T-helper 2 cell treated with Interferon-gamma antibody and Interleukin-4, amounts not matched to agents 5 μg/mL and 100 μg/mL, for 36 hours (primary cell): ENCODE measurements around the gene ZNHIT2.

Experiments
- DNase-seq: peaks from one replicate; pipeline ENCODE4 v3.0.0; 2021; ENCODE audit warnings: low spot score
- H3K27ac Mint-ChIP-seq: one replicate; pipeline ENCODE4 v1.8.0; 2021; ENCODE audit warnings: mild to moderate bottlenecking, mixed read lengths
- H3K27me3 Mint-ChIP-seq: one replicate; pipeline ENCODE4 v1.8.0; 2021; ENCODE audit warnings: low read depth, mixed read lengths
- H3K36me3 Mint-ChIP-seq: one replicate; pipeline ENCODE4 v1.8.0; 2021; ENCODE audit warnings: low read depth, mixed read lengths
- H3K4me1 Mint-ChIP-seq: one replicate; pipeline ENCODE4 v1.8.0; 2021; ENCODE audit warnings: low read depth, mixed read lengths
- H3K4me3 Mint-ChIP-seq: one replicate; pipeline ENCODE4 v1.8.0; 2022; ENCODE audit warnings: mild to moderate bottlenecking, moderate library complexity, mixed read lengths
- H3K9me3 Mint-ChIP-seq: one replicate; pipeline ENCODE4 v1.8.0; 2021; ENCODE audit warnings: mixed read lengths

Gene ZNHIT2

DNA sequence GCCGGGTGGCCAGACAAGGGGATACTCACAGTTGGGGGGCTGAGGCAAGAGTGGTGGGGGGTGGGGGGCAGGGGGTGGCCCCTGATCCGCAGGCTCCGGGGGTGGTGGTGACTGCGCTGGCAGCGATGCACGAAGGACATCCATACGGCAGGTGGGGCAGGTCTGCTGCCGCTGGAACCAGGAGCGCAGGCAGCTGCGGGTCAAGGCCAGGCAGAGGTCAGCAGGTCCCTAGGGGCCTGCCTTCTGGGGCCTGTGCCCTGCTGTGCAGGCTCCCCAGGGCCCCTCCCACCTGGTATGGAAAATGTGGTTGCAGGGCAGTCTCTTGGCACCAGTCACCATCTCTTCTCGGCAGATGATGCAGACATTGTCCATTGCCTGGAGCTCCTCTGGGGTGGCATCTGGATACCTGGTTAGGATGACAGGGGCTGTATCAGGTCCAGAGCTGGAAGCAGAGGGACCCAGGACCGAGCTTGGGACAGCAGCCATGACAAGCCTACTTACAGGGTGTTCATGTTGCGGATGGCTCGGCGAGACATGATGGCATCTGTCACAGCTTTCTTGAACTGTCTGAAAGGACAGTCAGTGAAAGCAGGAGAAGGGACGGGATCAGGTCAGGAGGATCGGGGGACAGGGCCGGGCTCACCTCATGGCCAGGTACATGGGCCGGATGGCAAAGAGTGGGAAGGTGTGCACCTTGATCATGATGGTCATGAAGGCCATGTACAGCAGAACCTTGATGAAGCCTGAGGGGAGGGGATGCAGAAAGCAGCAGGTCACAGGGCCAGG lies 13.3 kb upstream of the ZNHIT2 start:
- Mint-ChIP-seq H3K27ac (no peak overlapping the region), H3K9me3 (no peaks in the 10 kb centered on the region), H3K4me1 (peaks cover 12% of the 10 kb centered on the region), H3K4me3 (no peak overlapping the region), H3K27me3 (no peaks in the 10 kb centered on the region), H3K36me3 (peaks cover 36% of the 10 kb centered on the region)
- DNase-seq: no peak

DNA sequence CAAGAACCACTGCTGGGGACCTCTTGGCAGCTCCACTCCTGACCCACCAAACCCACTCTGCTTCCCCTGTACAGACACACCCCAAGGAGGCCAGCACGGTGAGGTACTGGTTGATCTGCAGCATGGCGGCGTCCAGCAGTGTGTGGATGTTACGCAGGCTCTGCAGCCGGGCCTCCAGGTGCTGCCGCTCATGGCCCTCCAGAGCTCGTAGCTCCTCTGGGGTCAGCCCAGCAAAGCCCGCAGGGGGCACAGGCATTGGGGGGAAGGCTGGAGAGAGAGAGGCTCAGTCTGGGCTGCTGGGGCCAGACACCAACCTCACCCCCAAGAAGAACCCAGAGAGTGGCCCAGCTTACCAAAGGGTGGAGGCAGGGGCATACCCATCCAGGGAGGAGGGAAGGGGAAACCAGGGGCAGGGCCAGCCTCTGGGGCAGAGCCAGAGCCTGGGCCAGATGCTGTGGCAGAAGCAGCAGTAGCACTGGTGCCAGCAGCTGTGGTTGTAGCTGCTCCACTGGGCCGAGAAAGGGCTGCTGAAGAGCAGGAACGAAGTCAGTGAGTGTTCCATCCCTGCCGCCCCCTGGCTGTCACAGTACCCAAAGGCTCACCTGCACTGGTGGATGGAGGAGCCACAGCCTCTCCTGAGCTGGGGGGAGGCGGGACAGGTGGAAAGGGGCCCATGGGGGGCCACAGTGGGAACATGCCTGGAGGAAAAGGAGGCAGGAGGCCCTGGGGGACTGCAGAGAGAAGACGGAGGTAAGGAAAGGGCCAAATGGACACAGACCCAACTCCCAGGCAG lies 12.3 kb upstream of the ZNHIT2 start:
- H3K9me3 Mint-ChIP-seq: no peaks in the 10 kb centered on the region
- no peaks in the 10 kb centered on the region for H3K27me3 Mint-ChIP-seq
- no peak overlapping the region for H3K27ac Mint-ChIP-seq
- peaks cover 9% of the 10 kb centered on the region for H3K4me1 Mint-ChIP-seq
- peaks cover 39% of the 10 kb centered on the region for H3K36me3 Mint-ChIP-seq
- no peak overlapping the region for H3K4me3 Mint-ChIP-seq
- no peak for DNase-seq

DNA sequence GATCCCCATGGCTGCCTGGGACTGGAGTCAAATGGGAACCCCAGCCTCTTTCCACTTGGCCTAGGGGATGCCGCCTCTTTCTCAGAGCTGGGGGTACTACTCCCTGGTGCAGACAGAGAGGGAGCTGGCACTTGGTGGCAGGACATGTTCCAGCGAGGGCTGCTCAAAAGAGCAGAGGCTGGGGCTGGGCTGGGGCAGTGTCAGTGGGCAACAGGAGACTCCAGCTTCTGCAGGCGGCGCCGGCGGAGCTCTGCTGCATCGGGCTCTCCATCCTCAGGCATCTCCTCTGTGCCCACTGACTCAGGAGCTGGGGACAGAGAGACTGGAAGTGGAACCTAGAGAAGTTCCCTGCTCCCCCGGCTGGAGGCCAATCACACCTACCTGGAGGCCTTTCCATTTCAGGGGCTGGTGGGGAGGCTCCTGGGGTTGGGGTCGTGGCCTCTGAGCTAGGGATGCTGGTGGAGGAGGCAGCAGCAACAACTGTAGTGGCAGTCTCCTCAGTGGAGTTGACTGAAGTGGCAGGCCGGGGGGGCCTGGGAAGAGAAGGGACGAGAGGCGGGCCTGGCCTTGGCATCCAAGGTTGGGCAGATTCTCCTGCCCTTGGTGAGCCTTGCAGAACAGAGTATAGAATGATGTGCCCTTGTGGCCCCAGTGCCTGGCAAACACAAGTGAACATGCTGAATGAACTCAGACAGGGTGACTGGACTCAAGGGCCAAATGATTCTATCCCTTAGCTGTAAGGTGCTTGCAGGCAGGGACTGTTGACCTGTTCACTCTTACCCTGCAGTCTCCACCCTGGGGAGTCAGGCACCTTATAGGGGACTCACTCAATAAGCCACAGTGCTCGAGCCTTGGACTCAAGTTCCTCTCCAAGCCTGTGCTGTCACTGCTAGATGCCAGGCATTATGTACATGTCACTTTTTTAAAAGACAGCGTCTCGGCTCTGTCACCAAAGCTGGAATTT lies 11.0 kb upstream of the ZNHIT2 start:
- DNase-seq: no peak
- H3K27me3 Mint-ChIP-seq: no peaks in the 10 kb centered on the region
- no peak overlapping the region for H3K27ac Mint-ChIP-seq
- no peak overlapping the region for H3K4me3 Mint-ChIP-seq
- no peaks in the 10 kb centered on the region for H3K9me3 Mint-ChIP-seq
- peaks cover 8% of the 10 kb centered on the region for H3K4me1 Mint-ChIP-seq
- H3K36me3 Mint-ChIP-seq: peaks cover 39% of the 10 kb centered on the region

DNA sequence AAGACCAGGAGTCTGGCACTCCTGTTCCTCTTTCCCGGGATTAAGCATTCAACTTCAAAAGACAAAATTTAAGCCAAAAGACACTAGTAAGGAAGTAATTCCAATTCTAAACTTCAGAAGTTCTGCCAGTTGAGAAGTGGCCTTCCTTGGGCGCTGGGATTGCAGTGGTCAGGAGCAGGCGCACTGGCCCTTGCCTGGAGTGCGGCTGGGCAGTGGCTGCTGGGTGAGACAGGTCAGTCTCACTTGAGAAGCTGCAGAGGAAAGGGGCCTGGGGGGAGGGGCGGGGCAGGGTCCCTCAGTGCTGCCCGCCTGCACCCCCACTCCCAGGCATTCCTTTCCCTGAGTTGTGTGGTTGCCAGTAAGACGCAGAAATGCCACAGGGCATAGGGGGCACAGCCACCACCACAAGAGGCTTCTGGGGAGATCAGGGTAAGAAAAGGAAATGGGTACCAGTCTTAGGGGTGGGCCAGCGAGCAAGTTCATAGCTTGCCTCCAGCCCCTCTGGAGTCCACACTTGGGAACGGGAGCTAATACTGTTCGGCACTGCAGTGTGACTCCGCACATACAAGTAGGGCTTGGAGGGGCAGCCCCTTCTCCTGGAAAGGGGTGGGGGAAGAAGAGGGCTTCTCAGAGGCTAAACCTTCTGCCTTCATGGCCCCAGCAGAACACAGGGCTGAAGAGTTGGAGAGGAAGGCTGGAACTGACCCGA lies 10.1 kb upstream of the ZNHIT2 start:
- Mint-ChIP-seq H3K27ac (no peak overlapping the region), H3K4me1 (peaks cover 4% of the 10 kb centered on the region), H3K4me3 (no peak overlapping the region), H3K27me3 (no peaks in the 10 kb centered on the region), H3K36me3 (peaks cover 35% of the 10 kb centered on the region), H3K9me3 (no peaks in the 10 kb centered on the region)
- DNase-seq: no peak

DNA sequence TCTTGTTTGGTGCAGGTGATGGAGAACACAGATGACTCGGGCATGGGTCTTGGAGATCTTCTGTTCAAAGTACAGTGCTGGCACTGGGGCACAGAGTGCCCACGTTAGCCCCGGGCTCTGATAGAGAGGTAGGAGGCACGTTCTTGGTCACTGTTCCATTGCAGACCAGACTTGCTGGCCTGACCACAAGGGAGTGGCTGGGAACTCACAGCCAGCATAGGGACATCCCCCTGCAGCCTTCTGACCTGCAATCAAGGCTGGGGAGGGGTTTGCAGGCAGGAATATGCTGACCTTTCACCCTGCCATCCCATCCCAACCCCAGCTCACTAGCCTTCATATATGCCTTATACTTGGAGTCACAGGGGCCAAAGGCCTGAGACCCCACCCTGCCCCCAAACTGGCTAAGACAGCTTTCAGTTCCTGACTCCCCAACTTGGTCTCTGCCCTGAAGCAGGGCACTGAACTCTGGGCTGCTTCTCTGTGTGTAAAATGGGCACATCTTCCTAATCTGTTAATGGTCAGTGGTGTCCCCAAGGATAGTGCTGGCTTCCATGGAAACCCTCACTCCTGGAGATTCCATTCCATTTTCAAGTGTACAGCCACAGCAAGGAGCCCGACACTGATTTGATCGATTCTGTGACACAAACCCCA lies 9.2 kb upstream of the ZNHIT2 start:
- no peak for DNase-seq
- Mint-ChIP-seq H3K9me3 (no peaks in the 10 kb centered on the region), H3K36me3 (peaks cover 32% of the 10 kb centered on the region), H3K4me1 (peaks cover 2% of the 10 kb centered on the region), H3K27me3 (no peaks in the 10 kb centered on the region), H3K4me3 (no peak overlapping the region), H3K27ac (no peak overlapping the region)

DNA sequence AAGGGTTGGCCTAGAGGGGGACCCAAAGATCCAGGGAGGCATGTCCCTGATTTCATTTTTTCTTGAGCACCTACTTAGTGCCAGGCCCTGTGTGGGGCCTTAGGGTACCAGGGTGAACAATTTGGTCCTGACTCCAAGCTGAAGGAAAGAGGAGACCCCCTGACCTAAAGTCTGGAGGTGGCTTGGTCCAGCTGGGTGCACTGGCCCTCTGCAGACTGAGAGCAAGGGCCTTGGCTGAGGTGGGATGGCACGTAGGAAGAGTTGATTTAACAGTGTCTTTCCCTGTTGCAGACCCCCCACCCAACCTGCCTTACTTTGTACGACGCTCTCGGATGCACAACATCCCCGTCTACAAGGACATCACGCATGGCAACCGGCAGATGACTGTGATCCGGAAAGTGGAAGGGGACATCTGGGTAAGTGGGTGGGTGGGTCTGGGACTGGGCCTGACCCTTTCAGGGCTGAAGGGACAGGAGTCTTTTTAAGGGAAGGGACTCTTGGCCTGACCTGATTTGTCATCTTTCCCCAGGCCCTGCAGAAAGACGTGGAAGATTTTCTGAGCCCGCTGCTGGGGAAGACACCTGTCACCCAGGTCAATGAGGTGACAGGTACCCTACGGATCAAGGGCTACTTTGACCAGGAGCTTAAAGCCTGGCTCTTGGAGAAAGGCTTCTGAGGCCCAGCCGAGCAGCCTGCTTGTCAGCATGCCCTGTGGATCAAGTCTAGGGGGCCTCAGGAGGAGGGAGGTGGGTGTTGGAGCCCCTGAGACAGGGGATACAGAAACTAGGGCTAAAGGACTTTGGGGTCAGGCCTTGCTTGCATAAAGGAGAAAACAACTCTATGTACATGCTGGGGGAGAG lies 7.9 kb upstream of the ZNHIT2 start:
- Mint-ChIP-seq H3K9me3 (no peaks in the 10 kb centered on the region), H3K4me1 (peaks cover 12% of the 10 kb centered on the region), H3K4me3 (no peak overlapping the region), H3K27me3 (no peaks in the 10 kb centered on the region), H3K27ac (no peak overlapping the region), H3K36me3 (peaks cover 38% of the 10 kb centered on the region)
- no peak for DNase-seq

DNA sequence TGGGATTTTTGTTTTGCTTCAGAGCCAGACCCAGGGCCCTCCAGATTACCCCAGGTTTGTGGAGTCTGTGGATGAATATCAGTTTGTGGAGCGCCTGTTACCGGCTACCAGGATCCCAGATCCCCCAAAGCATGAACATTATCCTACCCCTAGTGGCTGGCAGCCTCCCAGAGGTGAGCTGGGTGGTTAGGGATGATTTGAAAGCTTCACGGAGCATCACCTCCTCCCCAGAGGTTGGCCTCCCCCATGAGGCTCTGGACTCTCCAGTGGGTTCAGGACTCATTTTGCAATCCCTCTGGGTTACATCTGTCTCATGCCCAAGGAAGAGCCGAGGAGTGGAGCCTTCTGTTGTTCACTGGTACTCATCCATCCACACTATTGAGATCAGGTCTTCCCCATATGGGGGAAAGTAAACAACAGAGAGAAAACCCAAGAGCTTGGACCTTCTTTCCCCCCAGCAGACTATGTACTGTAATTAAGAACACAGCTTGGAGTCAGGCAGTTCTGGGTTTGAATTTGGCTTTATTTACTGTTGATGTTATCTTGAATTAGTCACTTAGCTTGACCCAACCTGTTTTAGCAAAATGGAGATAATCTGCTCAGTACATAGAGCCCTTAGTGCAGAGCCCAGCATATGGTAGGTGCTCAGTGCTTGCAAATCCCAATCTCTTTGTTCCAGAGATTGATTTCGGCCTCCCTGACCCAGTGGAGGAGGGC lies 7.1 kb upstream of the ZNHIT2 start:
- H3K27ac Mint-ChIP-seq: no peak overlapping the region
- DNase-seq: no peak
- peaks cover 16% of the 10 kb centered on the region for H3K4me1 Mint-ChIP-seq
- no peaks in the 10 kb centered on the region for H3K9me3 Mint-ChIP-seq
- H3K4me3 Mint-ChIP-seq: peak overlapping the region; percentile 32
- peaks cover 43% of the 10 kb centered on the region for H3K36me3 Mint-ChIP-seq
- no peaks in the 10 kb centered on the region for H3K27me3 Mint-ChIP-seq

DNA sequence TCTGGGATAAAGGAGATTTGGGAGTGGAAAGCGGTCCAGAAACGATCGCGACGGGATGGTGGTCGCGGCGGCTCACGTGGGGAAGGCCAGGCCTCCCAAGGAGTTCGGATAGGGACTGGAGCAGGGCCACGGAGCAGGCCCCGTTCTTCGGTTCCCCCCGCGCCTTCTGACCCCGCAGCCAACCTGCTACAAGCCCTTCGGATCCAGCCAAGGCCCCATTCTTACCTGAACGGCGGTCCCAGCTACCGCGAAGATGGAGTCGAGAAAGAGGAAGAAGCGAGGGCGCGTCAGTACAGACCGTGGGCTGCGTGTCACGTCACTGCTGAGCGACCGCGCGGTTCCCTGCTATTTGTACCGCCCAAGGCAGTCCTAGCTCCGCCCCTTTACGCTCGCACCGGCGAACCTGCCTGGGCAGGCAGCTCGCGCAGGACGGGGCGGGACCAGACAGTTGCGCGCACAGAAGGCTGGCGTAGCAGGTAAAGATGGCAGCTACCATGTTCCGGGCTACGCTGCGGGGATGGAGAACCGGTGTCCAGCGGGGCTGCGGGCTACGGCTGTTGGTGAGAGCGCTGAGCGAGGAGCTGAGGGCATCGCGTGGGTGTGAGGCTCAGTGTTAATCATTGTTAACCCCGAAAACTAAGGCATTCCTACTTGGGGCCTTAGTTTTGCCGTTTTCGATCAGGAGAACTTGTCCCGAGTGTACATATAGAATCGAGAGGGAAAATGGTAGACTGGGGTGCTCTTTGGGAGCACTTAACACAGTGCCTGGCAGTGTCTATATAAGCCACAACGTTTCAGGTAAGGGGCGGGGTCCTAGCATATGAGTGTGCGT lies 4.6 kb upstream of the ZNHIT2 start, which contains the start of the genes FAU and MRPL49:
TSS of gene FAU (minus strand) at position 270 of the 832 bp plus-strand sequence. CDS start 321 bp downstream, outside the sequence.
TSS of gene MRPL49 (plus strand) at position 457 of the 832 bp plus-strand sequence. CDS start at position 483, 26 bp downstream.
- H3K4me1 Mint-ChIP-seq: peaks cover 26% of the 10 kb centered on the region
- no peaks in the 10 kb centered on the region for H3K27me3 Mint-ChIP-seq
- H3K36me3 Mint-ChIP-seq: peaks cover 54% of the 10 kb centered on the region
- peak within 1 kb of the TSS; percentile 99 for H3K27ac Mint-ChIP-seq
- peak; percentile 99 for DNase-seq
- no peaks in the 10 kb centered on the region for H3K9me3 Mint-ChIP-seq
- H3K4me3 Mint-ChIP-seq: peak within 1 kb of the TSS; percentile 99

DNA sequence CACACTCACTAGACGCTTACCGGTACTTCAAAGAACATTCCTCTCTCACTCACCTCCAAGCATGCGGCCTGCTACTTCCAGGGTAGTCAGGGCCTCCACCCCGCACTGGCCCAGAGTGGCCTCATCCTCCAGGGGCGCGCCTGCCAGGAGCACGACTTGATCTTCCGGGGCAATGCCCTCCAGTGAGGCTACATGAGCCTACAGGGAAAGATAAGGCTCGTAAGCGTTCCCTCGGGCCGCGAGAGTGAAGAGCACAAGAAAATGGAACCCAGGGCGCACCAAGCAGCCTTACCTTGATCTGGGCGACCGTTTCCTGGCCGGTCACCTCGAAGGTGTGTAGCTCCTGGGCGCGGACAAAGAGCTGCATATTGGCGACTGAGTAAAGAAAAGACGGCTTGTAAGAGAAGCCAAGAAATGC lies 4.0 kb upstream of the ZNHIT2 start:
- Mint-ChIP-seq H3K27me3 (no peaks in the 10 kb centered on the region), H3K27ac (peak overlapping the region; percentile 99), H3K9me3 (no peaks in the 10 kb centered on the region), H3K4me1 (peaks cover 28% of the 10 kb centered on the region), H3K4me3 (peak overlapping the region; percentile 99), H3K36me3 (peaks cover 49% of the 10 kb centered on the region)
- DNase-seq: no peak

DNA sequence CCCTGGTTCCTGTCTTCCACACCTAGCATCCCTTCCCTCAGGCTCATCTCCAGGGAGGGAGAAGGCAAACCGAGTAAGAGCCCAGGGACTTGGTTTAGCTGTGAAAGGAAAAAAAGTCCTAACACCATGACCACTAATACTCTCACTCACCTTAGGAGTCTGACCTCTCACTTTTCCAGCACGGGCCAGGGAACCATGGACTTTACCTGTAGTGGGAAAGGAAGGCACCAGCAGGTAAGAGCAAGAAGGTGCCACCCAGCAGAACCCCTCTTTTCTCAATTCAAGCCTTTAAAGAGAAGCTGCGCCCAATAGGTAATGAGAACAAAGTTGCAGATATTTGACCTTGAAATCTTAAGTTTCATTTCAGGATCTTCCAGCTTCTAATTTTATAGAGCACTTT lies 3.3 kb upstream of the ZNHIT2 start:
- Mint-ChIP-seq H3K27me3 (no peaks in the 10 kb centered on the region), H3K36me3 (peaks cover 46% of the 10 kb centered on the region), H3K27ac (peak overlapping the region; percentile 99), H3K4me3 (peak overlapping the region; percentile 99), H3K9me3 (no peaks in the 10 kb centered on the region), H3K4me1 (peaks cover 30% of the 10 kb centered on the region)
- DNase-seq: no peak

DNA sequence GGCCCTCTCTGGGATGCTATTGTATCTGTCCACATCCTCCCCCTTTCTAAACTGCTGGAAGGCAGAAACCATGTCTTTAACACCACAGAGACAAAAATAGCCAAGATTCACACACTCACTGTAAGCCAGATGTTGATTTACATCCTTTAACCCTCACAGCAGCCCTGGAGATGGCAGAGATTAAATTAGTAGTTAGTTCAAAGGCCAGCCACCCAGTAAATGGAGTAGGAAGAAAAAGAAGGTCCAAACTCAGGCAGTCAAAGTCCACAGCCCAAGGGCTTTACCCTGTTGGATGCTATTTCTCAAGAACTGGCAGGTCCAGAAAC lies 2.1 kb upstream of the ZNHIT2 start:
- Mint-ChIP-seq H3K36me3 (peaks cover 41% of the 10 kb centered on the region), H3K4me1 (peaks cover 32% of the 10 kb centered on the region), H3K9me3 (no peaks in the 10 kb centered on the region), H3K27ac (peak overlapping the region; percentile 59), H3K27me3 (no peaks in the 10 kb centered on the region), H3K4me3 (peak overlapping the region; percentile 40)
- no peak for DNase-seq
